GM21619 (cell line): ENCODE results near the gene CCDC192.
A peak's percentile ranks its signal among the peaks of the same experiment; 100 is the strongest.
"Not testable (repeated sequence)": the region's sequence is repeated elsewhere in the genome, so short reads cannot be mapped to it uniquely, and the experiment has no call there.

Experiments used
- ATAC-seq: cut with Tn5 transposase; IDR thresholded peaks from one replicate; pipeline ENCODE4 v1.9.1; 2021; ENCODE audit not compliant: unreplicated experiment

Gene CCDC192

DNA sequence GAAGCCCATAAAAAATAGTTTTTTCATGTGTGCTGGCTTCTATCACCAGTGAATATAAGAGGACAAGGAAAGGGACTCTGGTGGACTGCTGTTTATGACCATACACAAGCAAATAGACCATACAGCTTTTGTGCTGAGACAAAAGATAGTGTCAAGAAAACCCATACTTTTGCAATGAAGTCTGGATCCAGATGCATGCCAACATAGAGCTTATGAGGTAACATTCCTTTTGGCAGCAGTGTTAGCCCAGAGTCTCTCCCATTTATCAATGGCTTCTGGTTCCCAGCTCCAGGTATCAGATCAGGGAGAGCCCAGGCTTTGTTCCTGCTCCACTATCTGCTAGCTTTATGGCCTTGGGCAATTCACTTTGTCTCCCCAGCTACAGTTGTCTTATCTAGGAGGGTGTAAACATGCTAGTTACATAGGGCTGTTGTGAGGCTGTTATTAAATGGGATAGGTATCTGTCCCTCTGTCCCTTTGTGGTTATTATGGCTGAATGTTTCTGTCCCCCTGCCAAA, 55.6 kb downstream of the CCDC192 start:
- no peak for ATAC-seq

DNA sequence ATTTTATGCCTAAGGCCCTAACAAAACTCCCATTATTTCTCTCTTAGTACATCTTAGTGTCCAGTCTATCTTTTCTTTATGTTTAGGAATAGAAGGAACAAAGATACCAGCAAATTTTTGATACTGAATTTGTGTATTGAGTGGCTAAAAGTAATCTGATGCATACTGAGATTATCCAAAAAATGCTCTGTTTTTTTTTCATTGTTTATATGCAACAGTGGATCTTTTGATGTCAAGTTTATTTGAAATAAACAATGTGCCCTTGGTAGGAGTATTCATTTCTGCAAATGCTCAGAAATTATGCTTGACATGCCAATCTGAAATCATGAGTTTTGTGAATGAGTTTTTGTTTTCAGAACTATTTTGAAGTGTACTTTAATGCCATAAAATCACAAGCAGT, 58.7 kb downstream of the CCDC192 start:
- no peak for ATAC-seq

DNA sequence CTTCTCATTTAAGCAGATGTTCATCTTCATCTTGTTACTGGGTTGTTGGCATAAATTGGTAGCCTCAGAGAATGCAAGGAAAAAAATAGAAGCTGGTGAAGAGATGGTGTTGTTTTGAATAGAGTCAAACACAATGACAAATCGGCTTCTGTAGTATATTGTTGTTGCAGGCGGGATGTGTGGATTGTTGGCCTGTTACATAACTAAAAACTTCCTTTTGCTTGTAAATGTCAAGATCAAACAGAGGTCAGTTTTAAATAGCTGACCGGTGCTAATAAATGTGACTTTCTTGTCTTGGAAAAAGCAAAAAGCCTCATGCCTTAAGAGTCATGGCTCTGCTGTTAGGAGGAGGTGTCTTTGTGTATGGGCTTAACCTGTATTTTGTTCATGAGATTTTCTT, 59.2 kb downstream of the CCDC192 start:
- no peak for ATAC-seq

GRCh38 chr5:127766676-127767335, 63.6 kb downstream of the CCDC192 start:
- ATAC-seq, result no peak

- ATAC-seq, result no peak
Observed at GRCh38 chr5:127769386-127769785, 66.2 kb downstream of the CCDC192 start.

DNA sequence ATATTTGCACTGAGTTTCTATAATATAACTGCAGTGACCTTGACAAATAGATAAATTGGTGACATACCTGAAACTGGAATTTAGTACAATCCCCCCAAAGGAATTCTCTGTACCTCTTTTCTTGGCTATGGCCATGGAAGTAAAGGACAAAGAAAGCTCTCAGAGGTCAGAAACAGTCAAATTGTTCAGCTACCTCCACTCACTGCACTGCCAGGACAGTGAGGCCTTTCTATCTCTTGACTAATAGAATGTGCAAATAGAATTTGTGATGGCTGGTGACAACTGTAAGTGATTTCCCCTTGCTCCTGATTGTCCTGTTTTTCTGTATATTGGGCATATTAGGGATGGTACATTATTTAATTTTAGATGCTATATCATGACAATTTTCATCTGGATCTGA, 67.1 kb downstream of the CCDC192 start:
- no peak for ATAC-seq

GRCh38 chr5:127772531-127772930, 69.3 kb downstream of the CCDC192 start:
- no peak for ATAC-seq

- ATAC-seq, result no peak
Observed at GRCh38 chr5:127774221-127774620, 71.0 kb downstream of the CCDC192 start.

GRCh38 chr5:127776477-127776876, 73.3 kb downstream of the CCDC192 start:
- ATAC-seq, result no peak

- ATAC-seq, result no peak
Observed at GRCh38 chr5:127777957-127778356, 74.8 kb downstream of the CCDC192 start.

- ATAC-seq, result not testable (repeated sequence)
Observed at GRCh38 chr5:127782450-127782849, 79.3 kb downstream of the CCDC192 start.

DNA sequence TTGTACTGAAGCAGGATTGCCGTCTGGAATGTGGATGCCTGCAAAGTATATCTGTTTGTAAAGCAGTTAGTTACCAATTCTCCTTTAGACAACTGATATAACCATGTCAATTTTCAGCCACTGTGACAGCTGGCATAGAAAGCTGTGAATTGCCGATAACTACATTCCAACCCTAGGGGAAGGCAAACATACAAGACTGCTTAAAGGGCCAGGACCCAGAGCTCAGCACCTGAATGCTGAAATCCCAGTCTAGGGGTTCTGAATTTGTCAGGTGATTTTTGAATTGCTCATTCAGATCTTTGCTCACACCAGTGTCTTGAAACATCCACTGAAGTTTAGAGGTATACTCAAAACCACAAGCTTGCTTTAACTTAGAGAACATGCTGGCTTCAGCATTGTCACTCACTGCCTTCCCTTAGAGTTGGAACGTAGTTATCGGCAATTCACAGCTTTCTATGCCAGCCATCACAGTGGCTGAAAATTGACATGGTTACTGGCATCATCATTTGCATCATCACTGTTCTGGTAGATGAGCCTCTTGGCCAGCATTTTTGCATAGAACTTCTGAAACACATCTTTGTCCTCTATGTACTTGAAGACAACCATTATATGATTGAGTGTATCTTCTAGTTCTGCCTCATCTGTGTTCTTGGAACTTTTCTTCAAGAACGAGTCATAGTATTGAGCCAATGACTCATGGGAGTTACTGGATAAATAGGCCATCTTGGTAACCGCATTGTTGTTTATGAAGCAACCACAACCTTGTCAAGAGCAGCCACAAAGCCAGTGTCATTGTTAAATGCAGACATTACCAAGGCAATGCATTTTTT, 82.1 kb downstream of the CCDC192 start:
- ATAC-seq, result peak; percentile 93

- ATAC-seq, result no peak
Observed at GRCh38 chr5:127791439-127791838, 88.2 kb downstream of the CCDC192 start.

DNA sequence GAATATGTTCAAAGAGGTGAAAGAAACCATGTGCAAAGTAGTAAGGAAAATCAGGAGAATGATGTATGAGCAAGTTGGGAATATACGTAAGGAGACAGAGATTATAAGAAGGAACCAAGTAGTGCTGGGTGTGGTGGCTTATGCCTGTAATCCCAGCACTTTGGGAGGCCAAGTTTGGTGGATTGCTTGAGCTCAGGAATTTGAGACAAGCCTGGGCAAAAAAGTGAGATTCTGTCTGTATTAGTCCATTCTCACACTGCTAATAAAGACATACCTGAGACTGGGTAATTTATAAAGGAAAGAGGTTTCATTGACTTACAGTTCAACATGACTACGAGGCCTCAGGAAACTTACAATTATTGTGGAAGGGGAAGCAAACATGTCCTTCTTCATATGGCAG, 88.7 kb downstream of the CCDC192 start:
- ATAC-seq, result not testable (repeated sequence)

GRCh38 chr5:127793052-127793451, 89.9 kb downstream of the CCDC192 start:
- no peak for ATAC-seq

DNA sequence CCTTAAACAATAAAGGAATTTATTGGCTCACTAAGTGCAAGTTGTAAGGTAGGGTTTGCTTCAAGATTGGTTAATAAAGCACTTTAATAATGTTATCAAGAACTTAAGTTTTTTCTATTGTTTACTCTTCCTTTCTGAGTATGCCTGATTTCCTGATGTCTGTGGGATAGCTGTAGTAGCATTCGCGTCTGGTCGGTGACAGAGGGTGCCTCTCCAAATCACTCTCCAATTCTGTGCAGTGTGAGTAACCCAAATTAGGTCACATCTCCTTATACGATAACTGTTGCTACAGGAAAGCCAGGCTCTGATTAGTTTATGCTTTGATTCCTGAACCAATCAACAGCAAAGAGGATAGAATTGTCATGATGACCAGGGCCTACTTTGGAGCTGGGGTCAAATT, 90.7 kb downstream of the CCDC192 start:
- no peak for ATAC-seq

- no peak for ATAC-seq
Observed at GRCh38 chr5:127796211-127796610, 93.0 kb downstream of the CCDC192 start.

DNA sequence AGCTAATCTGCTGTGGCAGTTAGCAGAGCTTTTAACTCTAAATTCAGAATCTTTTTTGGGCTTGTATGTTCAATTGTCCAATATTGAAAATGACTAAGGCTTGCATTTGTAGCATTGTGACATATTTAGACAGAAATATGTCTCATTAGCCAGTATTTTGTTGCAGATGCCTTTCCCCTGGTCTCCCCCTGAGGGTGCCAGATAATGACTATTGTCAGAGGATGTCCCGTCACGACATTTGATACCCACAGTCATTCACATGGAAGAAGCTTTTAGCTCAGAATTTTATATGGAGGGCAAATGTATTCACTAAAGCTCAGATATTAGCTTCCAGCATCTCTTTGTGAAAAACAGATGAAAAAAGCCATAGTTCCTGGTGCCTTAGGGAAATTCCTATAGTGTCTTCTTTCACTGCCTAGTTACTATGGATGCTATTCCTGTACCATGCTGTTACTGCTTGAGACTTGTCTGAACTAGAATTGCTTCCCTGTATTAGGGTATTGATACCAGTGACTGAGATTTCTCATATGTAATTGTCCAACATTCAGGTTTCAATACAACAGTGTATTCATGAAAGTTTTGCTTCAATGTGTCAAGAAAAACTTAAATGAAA, 96.2 kb downstream of the CCDC192 start:
- no peak for ATAC-seq

DNA sequence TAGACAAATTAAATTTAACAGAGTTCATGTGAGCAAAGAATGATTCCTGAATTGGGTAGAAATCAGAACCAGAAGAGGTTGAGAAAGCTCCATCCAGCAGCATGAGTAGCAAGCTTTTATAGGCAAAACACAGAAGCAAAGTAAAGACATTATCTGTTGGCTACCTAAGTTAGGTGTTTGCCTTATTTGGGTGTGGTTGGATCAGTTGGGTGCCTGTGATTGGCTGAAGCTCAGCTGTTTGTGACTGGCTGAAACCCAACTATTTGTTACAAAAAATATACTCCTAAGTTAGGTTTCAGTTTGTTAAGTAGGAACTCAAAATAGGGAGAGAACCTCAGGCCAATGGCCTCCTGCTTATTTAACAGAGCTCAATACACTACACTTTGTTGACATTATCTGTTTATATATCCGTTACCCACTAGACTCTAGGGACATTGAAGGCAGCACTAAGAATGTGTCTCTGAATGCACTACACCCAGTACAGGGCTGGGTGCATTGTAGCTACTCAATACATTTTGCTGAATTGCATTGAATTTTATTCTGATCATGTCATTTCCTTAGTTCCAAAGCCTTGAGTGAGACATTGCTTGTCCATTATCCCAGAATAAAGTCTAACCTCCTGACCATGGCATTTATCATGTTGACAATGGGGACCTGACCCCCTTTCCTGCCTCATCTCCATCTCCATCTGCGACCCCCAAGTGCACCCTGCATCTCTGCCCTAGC, 98.7 kb downstream of the CCDC192 start:
- ATAC-seq, result no peak

DNA sequence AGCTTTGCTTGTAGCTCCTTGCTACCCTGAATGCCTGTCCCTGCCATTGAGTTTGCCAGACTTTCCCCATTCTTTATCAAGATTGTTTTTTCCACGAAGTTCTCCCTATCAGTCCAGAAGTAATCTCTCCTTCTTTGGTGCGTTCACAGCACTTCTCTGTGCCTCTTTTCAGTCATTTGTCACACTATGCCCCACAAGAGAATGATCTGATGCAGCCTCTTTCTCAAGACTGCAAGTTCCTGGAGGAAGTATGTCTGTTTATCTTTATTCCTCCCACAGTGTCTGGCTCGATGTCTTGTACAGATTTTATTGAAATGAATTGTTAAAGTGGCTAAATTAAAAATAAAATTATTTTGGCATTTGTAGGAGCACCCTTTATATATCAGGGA, 99.3 kb downstream of the CCDC192 start:
- no peak for ATAC-seq

DNA sequence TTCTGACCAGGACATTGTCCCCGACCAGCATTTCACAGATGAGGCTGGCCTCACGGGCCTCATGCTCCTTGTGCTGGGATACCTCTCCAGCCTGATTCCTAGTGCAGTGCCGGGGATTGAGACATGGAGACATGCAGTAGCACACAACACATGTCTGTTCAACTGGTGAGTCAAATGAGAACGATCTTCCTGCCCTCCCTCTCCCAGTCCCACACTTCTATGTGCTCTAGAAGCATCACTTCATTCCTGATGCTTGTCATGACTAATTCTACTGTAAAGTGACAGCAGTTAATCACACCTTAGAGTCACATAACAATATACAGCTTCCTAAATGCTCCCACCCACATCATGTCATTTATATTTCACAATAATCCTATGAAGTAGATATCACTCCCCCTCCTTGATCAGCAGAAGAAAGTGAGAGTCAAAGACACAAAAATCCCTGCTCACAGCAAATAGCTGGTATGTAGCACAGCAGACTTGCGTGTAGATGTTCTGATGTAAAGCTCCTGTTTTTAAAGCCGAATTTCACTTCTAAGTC, 101.8 kb downstream of the CCDC192 start:
- ATAC-seq, result no peak
